Adrenal gland (tissue), 5 donors: ENCODE measurements around the gene LRRN2.

ENCODE experiments used
- POLR2A ChIP-seq, 2 donors: fragments of 450-650 bp; IDR thresholded peaks; one replicate each; pipeline ENCODE4 v1.6.1; 2017; ENCODE audit warnings: antibody characterized with exemption in 2 of 2, mild to moderate bottlenecking in 2 of 2, moderate library complexity in 1 of 2
- TF ChIP-seq, protein P1 (sequence below), 6 experiments: fragments of 450-650 bp in 4 of 6; fragments of 200-600 bp in 2 of 6; sonication (generic) in 1 of 6; IDR thresholded peaks; 1 replicate in 5 of 6; 2 replicates in 1 of 6; pipeline versions ENCODE4 v1.5.1 to v1.8.0; 2016 to 2021; ENCODE audit warnings: antibody characterized with exemption in 6 of 6, mild to moderate bottlenecking in 2 of 6, moderate library complexity in 1 of 6
- donor health status: DM: no; HTN: no; CAD: no.

DNA sequence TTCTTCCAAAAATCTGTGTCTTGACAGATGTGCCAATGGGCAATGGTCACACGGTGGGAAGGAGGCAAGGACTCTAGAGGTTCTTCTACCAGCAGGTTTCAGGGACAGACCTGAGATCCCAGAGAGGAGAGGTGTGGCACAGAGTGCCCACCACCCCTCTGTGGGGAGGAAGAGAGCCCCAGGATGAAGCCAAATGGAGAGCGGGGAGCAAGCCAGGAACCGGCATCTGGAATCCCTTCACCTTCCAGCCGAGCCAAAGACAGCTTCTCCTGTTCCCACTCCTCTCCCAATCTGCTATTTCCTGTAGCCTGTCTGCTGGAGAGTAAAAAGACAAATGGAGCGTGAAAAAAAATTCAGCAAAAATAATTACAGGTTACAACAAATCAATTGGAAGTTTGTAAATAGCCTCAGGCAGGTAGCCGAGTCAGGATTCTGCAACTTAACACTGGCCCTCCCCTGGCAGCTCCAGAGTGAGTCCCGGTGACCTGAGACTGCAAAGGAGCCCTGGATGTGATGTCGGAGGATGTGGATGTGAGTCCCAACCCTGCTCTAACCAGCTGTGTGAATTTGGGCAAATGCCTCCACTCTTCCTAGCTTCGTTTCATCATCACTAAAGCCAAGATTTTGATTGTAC, 45.4 kb upstream of the LRRN2 start:
- TF ChIP-seq POLR2A (IDR thresholded peaks at IDR 0.05), result no peak
- TF ChIP-seq, protein P1, sequence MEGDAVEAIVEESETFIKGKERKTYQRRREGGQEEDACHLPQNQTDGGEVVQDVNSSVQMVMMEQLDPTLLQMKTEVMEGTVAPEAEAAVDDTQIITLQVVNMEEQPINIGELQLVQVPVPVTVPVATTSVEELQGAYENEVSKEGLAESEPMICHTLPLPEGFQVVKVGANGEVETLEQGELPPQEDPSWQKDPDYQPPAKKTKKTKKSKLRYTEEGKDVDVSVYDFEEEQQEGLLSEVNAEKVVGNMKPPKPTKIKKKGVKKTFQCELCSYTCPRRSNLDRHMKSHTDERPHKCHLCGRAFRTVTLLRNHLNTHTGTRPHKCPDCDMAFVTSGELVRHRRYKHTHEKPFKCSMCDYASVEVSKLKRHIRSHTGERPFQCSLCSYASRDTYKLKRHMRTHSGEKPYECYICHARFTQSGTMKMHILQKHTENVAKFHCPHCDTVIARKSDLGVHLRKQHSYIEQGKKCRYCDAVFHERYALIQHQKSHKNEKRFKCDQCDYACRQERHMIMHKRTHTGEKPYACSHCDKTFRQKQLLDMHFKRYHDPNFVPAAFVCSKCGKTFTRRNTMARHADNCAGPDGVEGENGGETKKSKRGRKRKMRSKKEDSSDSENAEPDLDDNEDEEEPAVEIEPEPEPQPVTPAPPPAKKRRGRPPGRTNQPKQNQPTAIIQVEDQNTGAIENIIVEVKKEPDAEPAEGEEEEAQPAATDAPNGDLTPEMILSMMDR (IDR thresholded peaks at IDR 0.05), result no peak
